Liver (tissue), 9 donors: Measurements from ENCODE around the gene DYSF. TPM values are rescaled to one million over a fixed set of nuclear protein-coding genes. Genes with fewer than 3 reads are reported as not detected.

Source experiments
- DNase-seq: peaks from one replicate; pipeline ENCODE4 v3.0.0-alpha.2; 2017; ENCODE audit warnings: low spot score
- H3K27ac ChIP-seq, 2 donors: one replicate each; pipeline ENCODE4 v1.7.0; 2013; ENCODE audit warnings: inconsistent platforms in 2 of 2, low read length in 2 of 2, control low read depth in 1 of 2, low read depth in 1 of 2, mild to moderate bottlenecking in 1 of 2
- H3K27me3 ChIP-seq, 4 donors: one replicate each; pipeline versions ENCODE4 v1.6.1 to v1.7.0; 2013; ENCODE audit warnings: low read length in 3 of 4, inconsistent platforms in 1 of 4, mild to moderate bottlenecking in 1 of 4, moderate library complexity in 1 of 4; ENCODE audit not compliant: control insufficient read depth in 4 of 4, insufficient read depth in 4 of 4
- H3K36me3 ChIP-seq, 4 donors: one replicate each; pipeline versions ENCODE4 v1.6.1 to v1.7.0; 2013; ENCODE audit warnings: low read length in 3 of 4, mild to moderate bottlenecking in 3 of 4, low read depth in 1 of 4, moderate library complexity in 1 of 4; ENCODE audit not compliant: control insufficient read depth in 4 of 4, insufficient read depth in 3 of 4
- H3K4me1 ChIP-seq, 4 donors: one replicate each; pipeline versions ENCODE4 v1.6.1 to v1.7.0; 2013; ENCODE audit warnings: low read length in 3 of 4, mild to moderate bottlenecking in 3 of 4, moderate library complexity in 1 of 4; ENCODE audit not compliant: control insufficient read depth in 4 of 4, insufficient read depth in 4 of 4
- H3K4me3 ChIP-seq, 3 donors: one replicate each; pipeline versions ENCODE4 v1.6.1 to v1.7.0; 2013; ENCODE audit warnings: low read length in 3 of 3, control low read depth in 1 of 3, low read depth in 1 of 3, mild to moderate bottlenecking in 1 of 3
- H3K9ac ChIP-seq, 2 donors: one replicate each; pipeline ENCODE4 v1.7.0; 2013; ENCODE audit warnings: low read length in 2 of 2, mild to moderate bottlenecking in 2 of 2, moderate library complexity in 2 of 2, control low read depth in 1 of 2, low read depth in 1 of 2
- H3K9me3 ChIP-seq, 4 donors: one replicate each; pipeline versions ENCODE4 v1.6.1 to v1.7.0; 2013; ENCODE audit warnings: low read length in 3 of 4; ENCODE audit not compliant: control insufficient read depth in 4 of 4
- EGR1 ChIP-seq, 2 donors: IDR thresholded peaks; 2 replicates each; pipeline ENCODE4 v1.6.1; 2016 to 2018; ENCODE audit warnings: antibody characterized with exemption in 2 of 2, low read depth in 2 of 2
- FOXA1 ChIP-seq: IDR thresholded peaks from 2 replicates; pipeline ENCODE4 v1.6.1; 2016; ENCODE audit warnings: antibody characterized with exemption
- FOXA2 ChIP-seq: IDR thresholded peaks from 2 replicates; pipeline ENCODE4 v1.6.1; 2016; ENCODE audit warnings: antibody characterized with exemption
- GABPA ChIP-seq, 2 donors: IDR thresholded peaks in 1 of 2; conservative IDR thresholded peaks in 1 of 2; 2 replicates each; pipeline ENCODE4 v1.6.1; 2016; ENCODE audit warnings: antibody characterized with exemption in 2 of 2, mild to moderate bottlenecking in 1 of 2, moderate library complexity in 1 of 2
- HNF4A ChIP-seq, 2 donors: conservative IDR thresholded peaks; 2 replicates each; pipeline ENCODE4 v1.6.1; 2016; ENCODE audit warnings: antibody characterized with exemption in 2 of 2, mild to moderate bottlenecking in 2 of 2
- HNF4G ChIP-seq: IDR thresholded peaks from 2 replicates; pipeline ENCODE4 v1.6.1; 2016; ENCODE audit warnings: antibody characterized with exemption
- JUND ChIP-seq, 2 donors: IDR thresholded peaks; 2 replicates each; pipeline ENCODE4 v1.6.1; 2016; ENCODE audit warnings: antibody characterized with exemption in 2 of 2
- NR2F2 ChIP-seq: IDR thresholded peaks from 2 replicates; pipeline ENCODE4 v1.6.1; 2016; ENCODE audit warnings: antibody characterized with exemption
- RAD21 ChIP-seq, 2 donors: IDR thresholded peaks; 2 replicates each; pipeline ENCODE4 v1.6.1; 2016; ENCODE audit warnings: antibody characterized with exemption in 2 of 2, mild to moderate bottlenecking in 2 of 2
- RXRA ChIP-seq, 2 donors: IDR thresholded peaks; 2 replicates each; pipeline ENCODE4 v1.6.1; 2017 to 2018; ENCODE audit warnings: antibody characterized with exemption in 2 of 2, mild to moderate bottlenecking in 1 of 2
- SP1 ChIP-seq: IDR thresholded peaks from 2 replicates; pipeline ENCODE4 v1.6.1; 2018; ENCODE audit warnings: antibody characterized with exemption, mild to moderate bottlenecking
- YY1 ChIP-seq: IDR thresholded peaks from 2 replicates; pipeline ENCODE4 v1.6.1; 2016; ENCODE audit warnings: antibody characterized with exemption, mild to moderate bottlenecking
- WGBS: extraction: QIAGEN DNeasy Blood & Tissue Kit; methylation state at CpG from one replicate; pipeline ENCODE4 v1.1.7; 2013; 5-methylcytosine and 5-hydroxymethylcytosine counted together
- polyA plus RNA-seq, 2 donors: library from polyadenylated mRNA; stranded (reverse) in 1 of 2; unstranded in 1 of 2; fragments of 200-250 nt in 1 of 2; fragments of >200 nt in 1 of 2; fragmentation: Nextera tagmentation in 1 of 2; extraction: Ambion mirVana in 1 of 2; gene quantifications; one replicate each; pipeline versions ENCODE4 v1.2.1 to v1.2.3, GENCODE V29; 2013 to 2015
- total RNA-seq, 2 donors: library from RNA; depleted of rRNA; stranded (reverse); fragments of >200 nt; gene quantifications; one replicate each; pipeline ENCODE4 v1.2.3, GENCODE V29; 2014
- TF ChIP-seq, protein P1 (sequence below): IDR thresholded peaks from 2 replicates; pipeline ENCODE4 v1.6.1; 2016; ENCODE audit warnings: antibody characterized with exemption, mild to moderate bottlenecking
- TF ChIP-seq, protein P2 (sequence below): IDR thresholded peaks from 2 replicates; pipeline ENCODE4 v1.6.1; 2016; ENCODE audit warnings: antibody characterized with exemption
- TF ChIP-seq, protein P3 (sequence below): fragments of 150-350 bp; IDR thresholded peaks from 2 replicates; pipeline ENCODE4 v1.5.1; 2017; ENCODE audit warnings: improper control_type of control experiment, low read depth, low read length; ENCODE audit not compliant: missing input control
- donor health status: healthy.
- donor health status: healthy.
- donor health status: healthy.
- donor health status: healthy.
- donor health status: healthy.

Gene DYSF
- total and polyA plus RNA-seq, 4 donors = 8.5 to 20.8 (median 13.6) TPM

DNA sequence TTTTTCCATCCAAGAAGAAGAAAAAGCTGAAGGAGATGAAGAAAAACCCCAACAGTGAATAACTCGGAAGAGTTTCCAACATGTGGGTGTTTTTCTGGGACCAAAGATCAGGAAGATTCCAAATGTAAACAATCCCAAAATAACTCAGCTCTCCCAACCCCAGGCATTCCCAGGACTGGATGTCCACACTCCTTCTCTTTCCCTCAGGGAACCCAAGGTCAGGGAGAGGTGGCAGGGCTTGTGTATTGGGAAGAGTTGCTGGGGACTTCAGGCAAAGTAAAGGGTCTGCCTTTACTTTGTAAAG lies 268.0 kb downstream of the DYSF start:
- TF ChIP-seq SP1 = peak; percentile 36
- TF ChIP-seq RAD21 (IDR thresholded peaks at IDR 0.05) = no peak
- peak; percentile 57 for TF ChIP-seq NR2F2
- TF ChIP-seq FOXA2 = no peak
- TF ChIP-seq FOXA1 = no peak
- TF ChIP-seq, protein P1, sequence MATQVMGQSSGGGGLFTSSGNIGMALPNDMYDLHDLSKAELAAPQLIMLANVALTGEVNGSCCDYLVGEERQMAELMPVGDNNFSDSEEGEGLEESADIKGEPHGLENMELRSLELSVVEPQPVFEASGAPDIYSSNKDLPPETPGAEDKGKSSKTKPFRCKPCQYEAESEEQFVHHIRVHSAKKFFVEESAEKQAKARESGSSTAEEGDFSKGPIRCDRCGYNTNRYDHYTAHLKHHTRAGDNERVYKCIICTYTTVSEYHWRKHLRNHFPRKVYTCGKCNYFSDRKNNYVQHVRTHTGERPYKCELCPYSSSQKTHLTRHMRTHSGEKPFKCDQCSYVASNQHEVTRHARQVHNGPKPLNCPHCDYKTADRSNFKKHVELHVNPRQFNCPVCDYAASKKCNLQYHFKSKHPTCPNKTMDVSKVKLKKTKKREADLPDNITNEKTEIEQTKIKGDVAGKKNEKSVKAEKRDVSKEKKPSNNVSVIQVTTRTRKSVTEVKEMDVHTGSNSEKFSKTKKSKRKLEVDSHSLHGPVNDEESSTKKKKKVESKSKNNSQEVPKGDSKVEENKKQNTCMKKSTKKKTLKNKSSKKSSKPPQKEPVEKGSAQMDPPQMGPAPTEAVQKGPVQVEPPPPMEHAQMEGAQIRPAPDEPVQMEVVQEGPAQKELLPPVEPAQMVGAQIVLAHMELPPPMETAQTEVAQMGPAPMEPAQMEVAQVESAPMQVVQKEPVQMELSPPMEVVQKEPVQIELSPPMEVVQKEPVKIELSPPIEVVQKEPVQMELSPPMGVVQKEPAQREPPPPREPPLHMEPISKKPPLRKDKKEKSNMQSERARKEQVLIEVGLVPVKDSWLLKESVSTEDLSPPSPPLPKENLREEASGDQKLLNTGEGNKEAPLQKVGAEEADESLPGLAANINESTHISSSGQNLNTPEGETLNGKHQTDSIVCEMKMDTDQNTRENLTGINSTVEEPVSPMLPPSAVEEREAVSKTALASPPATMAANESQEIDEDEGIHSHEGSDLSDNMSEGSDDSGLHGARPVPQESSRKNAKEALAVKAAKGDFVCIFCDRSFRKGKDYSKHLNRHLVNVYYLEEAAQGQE = peak; percentile 90
- TF ChIP-seq GABPA (IDR thresholded peaks at IDR 0.05 in 1 of 2, conservative IDR thresholded peaks at IDR 0.05 in 1 of 2) = no peak
- TF ChIP-seq, protein P2, sequence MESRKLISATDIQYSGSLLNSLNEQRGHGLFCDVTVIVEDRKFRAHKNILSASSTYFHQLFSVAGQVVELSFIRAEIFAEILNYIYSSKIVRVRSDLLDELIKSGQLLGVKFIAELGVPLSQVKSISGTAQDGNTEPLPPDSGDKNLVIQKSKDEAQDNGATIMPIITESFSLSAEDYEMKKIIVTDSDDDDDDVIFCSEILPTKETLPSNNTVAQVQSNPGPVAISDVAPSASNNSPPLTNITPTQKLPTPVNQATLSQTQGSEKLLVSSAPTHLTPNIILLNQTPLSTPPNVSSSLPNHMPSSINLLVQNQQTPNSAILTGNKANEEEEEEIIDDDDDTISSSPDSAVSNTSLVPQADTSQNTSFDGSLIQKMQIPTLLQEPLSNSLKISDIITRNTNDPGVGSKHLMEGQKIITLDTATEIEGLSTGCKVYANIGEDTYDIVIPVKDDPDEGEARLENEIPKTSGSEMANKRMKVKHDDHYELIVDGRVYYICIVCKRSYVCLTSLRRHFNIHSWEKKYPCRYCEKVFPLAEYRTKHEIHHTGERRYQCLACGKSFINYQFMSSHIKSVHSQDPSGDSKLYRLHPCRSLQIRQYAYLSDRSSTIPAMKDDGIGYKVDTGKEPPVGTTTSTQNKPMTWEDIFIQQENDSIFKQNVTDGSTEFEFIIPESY = no peak
- DNase-seq = no peak
- H3K27ac ChIP-seq = no peak overlapping the region
- 61% methylated on average over 1 of the region's 1 CpG for WGBS
- H3K36me3 ChIP-seq = no peaks in the 10 kb centered on the region
- H3K27me3 ChIP-seq = no peaks in the 10 kb centered on the region
- no peak overlapping the region for H3K4me3 ChIP-seq
- H3K9ac ChIP-seq = no peak overlapping the region
- peaks cover 0 to 3% (median 0%) of the 10 kb centered on the region in 4 donors for H3K4me1 ChIP-seq
- peaks cover 0 to 3% (median 1%) of the 10 kb centered on the region in 4 donors for H3K9me3 ChIP-seq

DNA sequence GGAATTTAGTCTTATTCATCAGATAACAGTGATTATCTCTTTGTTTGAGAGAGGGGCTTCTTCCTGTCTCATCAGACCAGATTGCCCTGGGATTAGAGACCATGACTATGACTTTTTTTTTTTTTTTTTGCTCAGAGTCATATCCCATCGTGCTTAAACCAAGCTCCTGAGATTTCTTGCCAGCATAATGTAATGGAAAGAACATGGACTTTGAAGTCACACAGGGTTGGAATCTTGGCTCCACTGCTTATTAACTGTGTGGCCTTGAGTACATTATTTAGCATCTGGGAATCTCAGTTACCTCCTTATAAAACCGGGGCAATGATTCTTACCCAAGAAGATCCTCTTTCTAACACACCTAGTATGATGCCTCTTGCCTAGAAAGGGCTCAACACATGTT lies 268.3 kb downstream of the DYSF start:
- Histone ChIP-seq H3K36me3 (no peaks in the 10 kb centered on the region), H3K27ac (no peak overlapping the region), H3K27me3 (no peaks in the 10 kb centered on the region), H3K9me3 (peaks cover 0 to 3% (median 2%) of the 10 kb centered on the region in 4 donors), H3K4me3 (no peak overlapping the region), H3K4me1 (peaks cover 0 to 3% (median 0%) of the 10 kb centered on the region in 4 donors), H3K9ac (no peak overlapping the region)
- WGBS = 39% methylated on average over 2 of the region's 2 CpGs
- no peak for DNase-seq
- TF ChIP-seq HNF4A (conservative IDR thresholded peaks at IDR 0.05) (peak; percentile 12), GABPA (IDR thresholded peaks at IDR 0.05 in 1 of 2, conservative IDR thresholded peaks at IDR 0.05 in 1 of 2) (no peak)

DNA sequence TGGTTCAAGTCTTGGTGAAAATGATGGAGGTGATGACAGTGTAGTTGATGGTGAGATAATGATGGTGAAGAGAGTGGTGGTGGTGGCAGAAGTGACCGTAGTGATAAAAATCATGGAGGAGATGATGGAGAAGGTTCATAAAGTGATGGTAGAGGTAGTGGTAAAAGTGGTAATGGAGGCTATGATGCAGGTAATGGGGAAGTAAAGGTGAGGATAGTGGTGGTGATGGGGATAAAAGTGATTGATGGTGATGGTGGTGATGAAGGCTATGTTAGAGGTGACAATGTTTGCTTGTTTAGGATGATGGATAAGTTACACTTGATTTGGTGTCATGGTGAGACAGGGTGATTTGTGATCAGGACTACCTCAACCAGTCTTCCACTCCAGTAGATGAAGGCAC lies 268.9 kb downstream of the DYSF start:
- peaks cover 0 to 3% (median 3%) of the 10 kb centered on the region in 4 donors for H3K9me3 ChIP-seq
- H3K27me3 ChIP-seq = no peaks in the 10 kb centered on the region
- H3K9ac ChIP-seq = no peak overlapping the region
- peaks cover 0 to 3% (median 0%) of the 10 kb centered on the region in 4 donors for H3K4me1 ChIP-seq
- 98% methylated on average over 1 of the region's 1 CpG for WGBS
- no peaks in the 10 kb centered on the region for H3K36me3 ChIP-seq
- no peak for DNase-seq
- H3K4me3 ChIP-seq = no peak overlapping the region
- H3K27ac ChIP-seq = no peak overlapping the region
- TF ChIP-seq HNF4G = no peak
- TF ChIP-seq, protein P3, sequence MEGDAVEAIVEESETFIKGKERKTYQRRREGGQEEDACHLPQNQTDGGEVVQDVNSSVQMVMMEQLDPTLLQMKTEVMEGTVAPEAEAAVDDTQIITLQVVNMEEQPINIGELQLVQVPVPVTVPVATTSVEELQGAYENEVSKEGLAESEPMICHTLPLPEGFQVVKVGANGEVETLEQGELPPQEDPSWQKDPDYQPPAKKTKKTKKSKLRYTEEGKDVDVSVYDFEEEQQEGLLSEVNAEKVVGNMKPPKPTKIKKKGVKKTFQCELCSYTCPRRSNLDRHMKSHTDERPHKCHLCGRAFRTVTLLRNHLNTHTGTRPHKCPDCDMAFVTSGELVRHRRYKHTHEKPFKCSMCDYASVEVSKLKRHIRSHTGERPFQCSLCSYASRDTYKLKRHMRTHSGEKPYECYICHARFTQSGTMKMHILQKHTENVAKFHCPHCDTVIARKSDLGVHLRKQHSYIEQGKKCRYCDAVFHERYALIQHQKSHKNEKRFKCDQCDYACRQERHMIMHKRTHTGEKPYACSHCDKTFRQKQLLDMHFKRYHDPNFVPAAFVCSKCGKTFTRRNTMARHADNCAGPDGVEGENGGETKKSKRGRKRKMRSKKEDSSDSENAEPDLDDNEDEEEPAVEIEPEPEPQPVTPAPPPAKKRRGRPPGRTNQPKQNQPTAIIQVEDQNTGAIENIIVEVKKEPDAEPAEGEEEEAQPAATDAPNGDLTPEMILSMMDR = no peak
- no peak for TF ChIP-seq GABPA (IDR thresholded peaks at IDR 0.05 in 1 of 2, conservative IDR thresholded peaks at IDR 0.05 in 1 of 2)
- TF ChIP-seq YY1 = no peak
- TF ChIP-seq EGR1 (IDR thresholded peaks at IDR 0.05; ENCODE audit: low read depth in 2 of 2) = no peak
- TF ChIP-seq RXRA (IDR thresholded peaks at IDR 0.05) = no peak
- TF ChIP-seq, protein P2 = no peak
- no peak for TF ChIP-seq JUND (IDR thresholded peaks at IDR 0.05)
- TF ChIP-seq, protein P1 = no peak
- no peak for TF ChIP-seq SP1
- no peak for TF ChIP-seq FOXA2
